Esophagus squamous epithelium (tissue), 4 donors: ENCODE data around the gene EDA.

Source experiments
- CTCF ChIP-seq, 6 experiments: fragments of 450-650 bp in 4 of 6; fragments of 200-600 bp in 2 of 6; sonication (generic) in 2 of 6; IDR thresholded peaks; one replicate each; pipeline ENCODE4 v1.5.1; 2016 to 2019; ENCODE audit warnings: antibody characterized with exemption in 6 of 6, mild to moderate bottlenecking in 4 of 6, moderate library complexity in 4 of 6
- POLR2A ChIP-seq, 4 donors: fragments of 450-650 bp; IDR thresholded peaks; one replicate each; pipeline ENCODE4 v1.6.1; 2017; ENCODE audit warnings: antibody characterized with exemption in 4 of 4, mild to moderate bottlenecking in 4 of 4, moderate library complexity in 3 of 4

GRCh38 chrX:70043685-70044084 is 427.8 kb downstream of the EDA start:
- TF ChIP-seq CTCF (IDR thresholded peaks at IDR 0.05) (no peak), POLR2A (IDR thresholded peaks at IDR 0.05) (no peak)
